MM.1S (cell line): ENCODE measurements around the gene GAA.

Source experiments
- DNase-seq: peaks from one replicate; pipeline ENCODE4 v3.0.0-alpha.2; 2015
- H2AFZ ChIP-seq: fragments of 300-600 bp; sonication (generic); 2 replicates; pipeline ENCODE4 v1.6.0; 2016; ENCODE audit warnings: antibody characterized with exemption, low read length
- H3F3A ChIP-seq: fragments of 300-600 bp; sonication (generic); 2 replicates; pipeline ENCODE4 v1.6.1; 2016; ENCODE audit warnings: mild to moderate bottlenecking, antibody characterized with exemption, low read length, moderate library complexity, mixed read lengths; ENCODE audit not compliant: insufficient read depth
- H3K27ac ChIP-seq: fragments of 300-600 bp; sonication (generic); 2 replicates; pipeline ENCODE4 v1.5.1; 2016; ENCODE audit warnings: mild to moderate bottlenecking, low read length
- H3K27me3 ChIP-seq: fragments of 300-600 bp; sonication (generic); replicated peaks from 2 replicates; pipeline ENCODE4 v1.6.0; 2016; ENCODE audit warnings: low read length; ENCODE audit not compliant: insufficient read depth
- H3K36me3 ChIP-seq: fragments of 300-600 bp; sonication (generic); replicated peaks from 2 replicates; pipeline ENCODE4 v1.6.1; 2016; ENCODE audit warnings: mild to moderate bottlenecking, low read length, mixed read lengths; ENCODE audit not compliant: insufficient read depth
- H3K4me1 ChIP-seq: fragments of 300-600 bp; sonication (generic); 2 replicates; pipeline ENCODE4 v1.6.1; 2016; ENCODE audit warnings: low read length, mixed read lengths
- H3K4me2 ChIP-seq: fragments of 300-600 bp; sonication (generic); 2 replicates; pipeline ENCODE4 v1.6.0; 2016; ENCODE audit warnings: low read depth, low read length
- H3K4me3 ChIP-seq: fragments of 300-600 bp; sonication (generic); 2 replicates; pipeline ENCODE4 v1.5.1; 2016; ENCODE audit warnings: low read length, mixed read lengths
- H3K79me2 ChIP-seq: fragments of 300-600 bp; sonication (generic); 2 replicates; pipeline ENCODE4 v1.6.1; 2016; ENCODE audit warnings: mixed run types, low read length, mixed read lengths
- H3K9ac ChIP-seq: fragments of 300-600 bp; sonication (generic); 2 replicates; pipeline ENCODE4 v1.6.1; 2016; ENCODE audit warnings: low read length, mixed read lengths
- H3K9me2 ChIP-seq: fragments of 300-600 bp; sonication (generic); replicated peaks from 2 replicates; pipeline ENCODE4 v1.6.1; 2016; ENCODE audit warnings: mild to moderate bottlenecking, low read length, mixed read lengths; ENCODE audit not compliant: insufficient read depth
- H3K9me3 ChIP-seq: fragments of 300-600 bp; sonication (generic); replicated peaks from 2 replicates; pipeline ENCODE4 v1.6.1; 2016; ENCODE audit warnings: mild to moderate bottlenecking, low read length, mixed read lengths; ENCODE audit not compliant: insufficient read depth
- H4K20me1 ChIP-seq: fragments of 300-600 bp; sonication (generic); 2 replicates; pipeline ENCODE4 v1.6.1; 2016; ENCODE audit warnings: mild to moderate bottlenecking, low read length, moderate library complexity, mixed read lengths; ENCODE audit not compliant: insufficient read depth
- EZH2 ChIP-seq: fragments of 300-600 bp; sonication (generic); optimal IDR thresholded peaks from 2 replicates; pipeline ENCODE3; 2017; ENCODE audit warnings: low read depth, mild to moderate bottlenecking, antibody characterized with exemption, low read length, mixed read lengths
- EZH2phosphoT487 ChIP-seq: fragments of 300-600 bp; sonication (generic); IDR thresholded peaks from 2 replicates; pipeline ENCODE4 v1.6.1; 2018; ENCODE audit warnings: antibody characterized with exemption, low read length
- TF ChIP-seq, protein P1 (sequence below): fragments of 300-600 bp; sonication (generic); IDR thresholded peaks from 2 replicates; pipeline ENCODE4 v1.5.1; 2016; ENCODE audit warnings: antibody characterized with exemption, low read length, mixed read lengths

Gene GAA

GRCh38 chr17:80108036-80108971 lies 6.9 kb downstream of the GAA start:
- peaks cover 77% of the 10 kb centered on the region for H3K27me3 ChIP-seq
- no peak overlapping the region for H3K27ac ChIP-seq
- no peaks in the 10 kb centered on the region for H3F3A ChIP-seq
- H3K9me2 ChIP-seq: no peaks in the 10 kb centered on the region
- no peak overlapping the region for H2AFZ ChIP-seq
- H3K36me3 ChIP-seq: no peaks in the 10 kb centered on the region
- no peak overlapping the region for H3K9ac ChIP-seq
- TF ChIP-seq, protein P1, sequence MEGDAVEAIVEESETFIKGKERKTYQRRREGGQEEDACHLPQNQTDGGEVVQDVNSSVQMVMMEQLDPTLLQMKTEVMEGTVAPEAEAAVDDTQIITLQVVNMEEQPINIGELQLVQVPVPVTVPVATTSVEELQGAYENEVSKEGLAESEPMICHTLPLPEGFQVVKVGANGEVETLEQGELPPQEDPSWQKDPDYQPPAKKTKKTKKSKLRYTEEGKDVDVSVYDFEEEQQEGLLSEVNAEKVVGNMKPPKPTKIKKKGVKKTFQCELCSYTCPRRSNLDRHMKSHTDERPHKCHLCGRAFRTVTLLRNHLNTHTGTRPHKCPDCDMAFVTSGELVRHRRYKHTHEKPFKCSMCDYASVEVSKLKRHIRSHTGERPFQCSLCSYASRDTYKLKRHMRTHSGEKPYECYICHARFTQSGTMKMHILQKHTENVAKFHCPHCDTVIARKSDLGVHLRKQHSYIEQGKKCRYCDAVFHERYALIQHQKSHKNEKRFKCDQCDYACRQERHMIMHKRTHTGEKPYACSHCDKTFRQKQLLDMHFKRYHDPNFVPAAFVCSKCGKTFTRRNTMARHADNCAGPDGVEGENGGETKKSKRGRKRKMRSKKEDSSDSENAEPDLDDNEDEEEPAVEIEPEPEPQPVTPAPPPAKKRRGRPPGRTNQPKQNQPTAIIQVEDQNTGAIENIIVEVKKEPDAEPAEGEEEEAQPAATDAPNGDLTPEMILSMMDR: no peak
- no peak for TF ChIP-seq EZH2phosphoT487
- TF ChIP-seq EZH2: no peak
- no peaks in the 10 kb centered on the region for H4K20me1 ChIP-seq
- H3K79me2 ChIP-seq: no peaks in the 10 kb centered on the region
- no peaks in the 10 kb centered on the region for H3K4me1 ChIP-seq
- no peaks in the 10 kb centered on the region for H3K9me3 ChIP-seq
- H3K4me3 ChIP-seq: no peak overlapping the region
- H3K4me2 ChIP-seq: no peak overlapping the region
- no peak for DNase-seq

- H3K9ac ChIP-seq: no peak overlapping the region
- H3K27me3 ChIP-seq: peaks cover 86% of the 10 kb centered on the region
- no peaks in the 10 kb centered on the region for H3K4me1 ChIP-seq
- TF ChIP-seq, protein P1: no peak
- no peaks in the 10 kb centered on the region for H3F3A ChIP-seq
- no peaks in the 10 kb centered on the region for H4K20me1 ChIP-seq
- H3K9me2 ChIP-seq: no peaks in the 10 kb centered on the region
- H3K4me2 ChIP-seq: no peak overlapping the region
- no peaks in the 10 kb centered on the region for H3K36me3 ChIP-seq
- H3K9me3 ChIP-seq: no peaks in the 10 kb centered on the region
- no peak overlapping the region for H3K27ac ChIP-seq
- no peak for DNase-seq
- no peaks in the 10 kb centered on the region for H3K79me2 ChIP-seq
- no peak overlapping the region for H3K4me3 ChIP-seq
- no peak overlapping the region for H2AFZ ChIP-seq
Observed at GRCh38 chr17:80109066-80109660, 7.8 kb downstream of the GAA start.

GRCh38 chr17:80109713-80110446 lies 8.5 kb downstream of the GAA start:
- Histone ChIP-seq H3K4me1 (no peaks in the 10 kb centered on the region), H4K20me1 (no peaks in the 10 kb centered on the region), H3K9ac (no peak overlapping the region), H3K36me3 (no peaks in the 10 kb centered on the region), H3K9me3 (no peaks in the 10 kb centered on the region), H3K4me3 (no peak overlapping the region), H3K27me3 (peaks cover 93% of the 10 kb centered on the region), H3K79me2 (no peaks in the 10 kb centered on the region), H3K9me2 (no peaks in the 10 kb centered on the region), H2AFZ (no peak overlapping the region), H3K4me2 (no peak overlapping the region), H3K27ac (no peak overlapping the region), H3F3A (no peaks in the 10 kb centered on the region)
- no peak for TF ChIP-seq EZH2
- no peak for TF ChIP-seq EZH2phosphoT487
- TF ChIP-seq, protein P1: no peak
- DNase-seq: no peak
